ENCODE results near the gene SEPTIN2. TPM values are rescaled to one million over a fixed set of nuclear protein-coding genes. Genes with fewer than 3 reads are reported as not detected.
A peak's percentile ranks its signal among the peaks of the same experiment; 100 is the strongest.
"Not testable (repeated sequence)": the region's sequence is repeated elsewhere in the genome, so short reads cannot be mapped to it uniquely, and the experiment has no call there.

SEPTIN2 gene
- total RNA-seq, 2 donors from 2014 or later: 148 to 210 TPM

DNA sequence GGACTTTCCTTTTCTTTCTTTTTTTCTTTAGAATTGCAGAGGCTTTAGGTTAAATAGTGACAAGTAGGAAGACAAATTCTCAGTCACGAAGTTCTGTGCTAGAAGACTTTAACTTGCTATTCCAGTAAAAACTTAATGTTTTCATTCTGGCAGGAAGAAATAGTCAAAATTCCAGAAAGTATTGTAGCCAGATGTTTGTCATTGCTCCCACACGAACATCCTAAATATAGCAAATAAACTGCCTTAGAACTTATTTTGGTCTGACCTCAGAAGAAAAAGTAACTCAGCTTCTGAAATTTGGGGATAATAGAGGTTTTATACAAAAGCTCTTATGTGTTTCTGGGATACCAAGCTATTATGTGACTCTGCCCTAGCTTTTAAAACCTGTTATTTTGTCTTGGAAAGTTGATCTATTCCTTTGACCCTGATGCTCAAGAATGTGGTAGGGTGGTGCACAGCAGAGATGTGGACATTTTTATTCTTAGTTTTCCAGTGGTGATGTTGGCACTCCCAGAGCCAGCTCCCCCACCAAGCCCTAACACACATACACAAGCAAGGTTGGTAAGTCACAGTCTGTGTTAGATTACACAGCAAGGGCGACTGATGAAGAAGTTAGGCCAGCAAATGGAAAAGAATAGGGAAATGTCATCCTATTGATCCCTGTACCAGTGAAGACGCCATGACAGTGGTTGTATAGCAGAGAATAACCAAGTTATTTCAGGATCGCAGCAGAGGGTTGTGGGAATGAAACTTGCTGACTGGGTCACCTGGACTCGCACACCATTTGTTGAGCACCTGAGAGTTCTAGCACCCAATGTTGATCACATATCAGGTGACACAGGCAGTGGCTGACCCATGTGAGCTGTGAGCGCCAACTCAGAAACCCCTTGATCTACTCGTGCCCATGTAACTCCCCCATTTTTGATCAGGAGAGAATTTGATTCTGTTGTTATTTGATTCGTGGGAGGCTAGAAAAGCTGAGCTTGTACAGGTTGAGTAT lies 64.1 kb downstream of the SEPTIN2 start:
- no peak for ATAC-seq
- no peaks in the 10 kb centered on the region for H3K9me3 Mint-ChIP-seq
- H3K27ac Mint-ChIP-seq: no peak overlapping the region
- DNase-seq (ENCODE audit: low spot score in 2 of 2): no peak
- peaks cover 7 to 12% of the 10 kb centered on the region in 2 donors for H3K36me3 Mint-ChIP-seq

DNA sequence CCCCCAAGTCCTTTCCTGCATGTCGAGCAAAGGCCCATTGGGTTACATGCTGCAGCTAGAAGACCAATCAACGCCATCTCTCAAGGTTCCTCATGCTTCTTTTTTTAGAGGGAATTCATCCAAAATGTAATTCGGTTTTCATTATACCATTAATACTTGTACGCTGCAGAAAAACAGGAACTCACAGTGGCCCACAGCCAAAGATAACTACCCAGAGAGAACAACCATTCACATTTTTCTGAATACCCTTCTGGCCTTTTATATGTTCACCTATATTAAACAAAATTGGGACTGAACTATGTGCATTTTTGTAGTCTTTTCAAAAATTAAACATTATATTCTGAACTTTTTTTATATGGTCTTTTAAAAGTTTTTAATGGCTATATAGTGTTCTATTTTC lies 66.1 kb downstream of the SEPTIN2 start:
- no peak for ATAC-seq
- Mint-ChIP-seq H3K27ac (no peak overlapping the region), H3K9me3 (no peaks in the 10 kb centered on the region), H3K36me3 (peaks cover 7 to 11% of the 10 kb centered on the region in 2 donors)
- DNase-seq (ENCODE audit: low spot score in 2 of 2): no peak

DNA sequence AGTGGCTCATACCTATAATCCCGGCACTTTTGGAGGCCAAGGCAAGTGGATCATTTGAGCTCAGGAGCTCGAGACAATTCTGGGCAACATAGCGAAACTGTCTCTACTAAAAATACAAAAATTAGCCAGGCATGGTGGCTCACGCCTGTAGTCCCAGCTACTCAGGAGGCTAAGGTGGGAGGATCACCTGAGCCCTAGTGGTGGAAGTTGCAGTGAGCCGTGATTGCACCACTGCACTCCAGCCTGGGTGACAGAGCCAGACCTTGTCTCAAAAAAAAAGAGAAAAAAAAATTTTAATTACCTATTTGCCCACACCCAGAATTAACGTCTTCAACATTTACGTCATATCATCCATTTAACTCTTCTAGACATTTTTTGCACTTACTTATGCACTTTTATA lies 69.7 kb downstream of the SEPTIN2 start:
- not testable (repeated sequence) for H3K9me3 Mint-ChIP-seq; ATAC-seq; DNase-seq (ENCODE audit: low spot score in 2 of 2); H3K27ac Mint-ChIP-seq
- H3K36me3 Mint-ChIP-seq: peaks cover 7 to 13% of the 10 kb centered on the region in 2 donors

DNA sequence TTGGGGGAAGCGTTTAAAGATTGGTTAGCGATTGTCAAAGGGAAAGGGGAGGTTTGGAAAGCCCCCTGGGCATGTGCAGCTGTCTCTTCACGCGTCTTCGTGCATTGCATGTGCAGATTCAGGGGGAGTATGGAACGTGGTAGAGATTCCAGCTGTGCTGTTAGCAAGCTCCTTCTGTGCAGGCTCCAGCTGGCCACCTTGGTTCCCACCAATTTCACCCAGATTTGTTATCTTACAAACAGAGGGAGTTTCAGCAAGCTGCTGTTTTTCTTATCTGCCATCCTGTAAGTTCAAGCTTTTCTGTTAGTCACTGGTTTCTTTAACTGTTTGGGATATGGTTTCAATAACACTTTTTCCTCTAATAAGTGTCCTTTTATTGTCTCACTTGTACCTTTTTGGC lies 70.8 kb downstream of the SEPTIN2 start:
- ATAC-seq (no peak), DNase-seq (ENCODE audit: low spot score in 2 of 2) (no peak)
- Mint-ChIP-seq H3K27ac (no peak overlapping the region), H3K9me3 (no peaks in the 10 kb centered on the region), H3K36me3 (peaks cover 7 to 13% of the 10 kb centered on the region in 2 donors)

DNA sequence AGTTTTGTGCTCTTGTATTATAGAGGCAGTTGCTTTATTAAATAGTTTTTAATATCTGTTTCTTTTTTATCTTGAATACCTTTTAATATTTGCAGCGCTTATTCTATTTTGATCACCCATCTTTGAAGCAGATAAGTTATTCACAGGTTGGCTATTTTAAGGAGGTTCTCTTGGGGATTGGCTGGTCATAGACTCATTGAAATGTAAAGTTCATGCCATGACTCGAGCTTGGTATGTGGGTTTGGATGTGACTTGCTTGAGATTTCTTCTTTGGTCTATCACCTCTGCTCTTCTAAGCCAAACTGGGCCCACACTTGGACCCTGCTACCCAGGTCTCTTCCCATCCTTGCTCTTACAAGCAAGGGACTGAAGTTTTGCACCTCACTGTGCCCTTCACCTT lies 74.0 kb downstream of the SEPTIN2 start:
- Mint-ChIP-seq H3K9me3 (no peaks in the 10 kb centered on the region), H3K27ac (no peak overlapping the region), H3K36me3 (peaks cover 0 to 6% of the 10 kb centered on the region in 2 donors)
- DNase-seq (ENCODE audit: low spot score in 2 of 2): no peak
- ATAC-seq: no peak

DNA sequence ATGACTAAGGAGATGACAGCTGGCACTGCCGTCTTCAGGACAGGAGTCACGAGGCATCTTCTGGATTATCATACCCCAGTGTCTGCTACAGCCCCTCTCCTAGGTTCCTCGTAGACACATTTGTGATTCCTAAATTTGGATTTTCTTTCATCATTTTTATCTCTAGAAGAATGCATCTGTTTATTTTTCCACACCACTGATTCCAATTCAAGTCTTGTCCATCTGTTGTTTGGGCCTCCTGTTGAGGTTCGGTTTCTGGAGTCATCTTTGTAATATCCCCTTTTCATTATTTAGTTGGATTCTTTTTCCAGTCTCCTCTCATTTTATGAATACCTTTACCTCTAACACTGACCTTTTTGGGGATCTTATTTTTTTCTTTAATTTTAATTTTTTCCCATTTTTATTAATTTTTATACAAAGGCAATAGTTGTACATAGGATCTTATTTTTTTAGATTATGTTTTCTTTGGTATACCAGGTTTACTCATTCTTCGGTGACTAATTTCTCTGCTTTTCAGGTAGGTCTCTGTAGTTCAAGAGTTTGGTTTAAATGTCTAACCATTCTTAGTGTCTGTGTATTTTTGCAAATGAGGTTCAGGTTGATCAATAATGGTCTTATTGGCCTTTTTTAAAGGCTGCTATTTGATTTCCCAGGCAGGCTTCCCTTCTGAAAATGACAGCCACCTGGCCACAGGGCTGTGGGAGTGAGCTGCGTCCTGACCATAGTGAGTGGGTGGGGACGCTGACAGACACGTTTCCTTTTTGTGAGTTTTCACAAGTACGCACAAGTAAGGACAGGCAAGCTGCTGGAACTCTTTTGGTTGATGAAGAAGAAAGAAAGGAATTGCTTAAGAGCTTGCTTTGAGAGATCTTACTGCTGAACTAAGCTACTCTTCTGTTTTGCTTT lies 74.8 kb downstream of the SEPTIN2 start:
- Mint-ChIP-seq H3K9me3 (no peaks in the 10 kb centered on the region), H3K36me3 (peaks cover 0 to 9% of the 10 kb centered on the region in 2 donors), H3K27ac (no peak overlapping the region)
- ATAC-seq (peak in 1 of 2 donors; percentile 38), DNase-seq (ENCODE audit: low spot score in 2 of 2) (no peak)

DNA sequence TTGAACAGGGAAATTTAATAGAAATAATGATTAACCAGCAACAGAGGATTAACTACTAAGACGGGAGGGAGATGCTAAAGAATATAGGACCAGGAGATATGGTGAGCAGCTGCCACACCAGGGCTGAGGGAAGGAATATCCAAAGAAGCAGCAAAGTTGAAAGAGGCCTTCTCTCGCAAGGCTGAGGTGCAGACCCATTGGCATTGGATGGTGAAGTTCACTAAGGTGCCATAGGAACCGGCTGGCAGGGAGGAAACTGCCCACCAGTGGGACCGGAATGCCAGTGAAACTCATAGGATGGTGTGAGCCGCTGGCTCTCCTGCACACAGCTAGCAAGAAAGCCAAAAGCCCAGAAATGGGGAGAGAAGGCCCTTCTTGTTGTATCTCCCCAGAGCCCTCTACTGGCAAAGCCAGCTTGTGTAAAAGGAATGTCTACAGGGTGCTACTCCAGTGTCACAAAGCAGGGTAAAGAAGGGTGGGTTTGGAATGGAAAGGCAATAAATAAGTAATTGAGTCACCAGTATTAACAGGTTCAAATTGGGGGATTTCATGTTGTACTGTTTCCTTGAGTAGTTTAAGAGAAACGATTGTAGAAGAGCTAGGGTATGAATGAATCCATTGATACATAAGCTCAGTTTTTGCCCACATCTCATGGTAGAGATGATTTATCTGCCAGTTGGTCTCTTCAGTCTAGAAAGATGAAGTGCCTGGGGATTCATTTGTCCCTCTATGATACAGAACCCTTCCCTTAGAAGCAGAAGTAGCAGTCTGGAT lies 76.4 kb downstream of the SEPTIN2 start:
- DNase-seq (ENCODE audit: low spot score in 2 of 2) (no peak), ATAC-seq (no peak)
- Mint-ChIP-seq H3K9me3 (no peaks in the 10 kb centered on the region), H3K27ac (no peak overlapping the region), H3K36me3 (peaks cover 0 to 8% of the 10 kb centered on the region in 2 donors)

DNA sequence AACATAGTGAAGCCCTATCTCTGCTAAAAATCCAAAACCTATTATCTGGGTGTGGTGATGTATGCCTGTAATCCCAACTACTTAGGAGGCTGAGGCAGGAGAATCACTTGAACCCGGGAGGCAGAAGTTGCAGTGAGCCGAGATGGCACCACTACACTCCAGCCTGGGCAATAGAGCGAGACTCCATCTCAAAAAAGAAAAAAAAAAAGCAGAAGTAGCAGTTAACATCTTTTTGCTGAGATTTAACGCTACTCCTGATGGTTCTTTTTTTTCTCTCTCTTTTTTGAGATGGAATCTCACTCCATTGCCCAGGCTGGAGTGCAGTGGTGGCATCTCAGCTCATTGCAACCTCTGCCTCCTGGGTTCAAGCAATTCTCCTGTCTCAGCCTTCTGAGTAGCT lies 77.0 kb downstream of the SEPTIN2 start:
- not testable (repeated sequence) for H3K36me3 Mint-ChIP-seq; H3K9me3 Mint-ChIP-seq; H3K27ac Mint-ChIP-seq; DNase-seq (ENCODE audit: low spot score in 2 of 2); ATAC-seq

DNA sequence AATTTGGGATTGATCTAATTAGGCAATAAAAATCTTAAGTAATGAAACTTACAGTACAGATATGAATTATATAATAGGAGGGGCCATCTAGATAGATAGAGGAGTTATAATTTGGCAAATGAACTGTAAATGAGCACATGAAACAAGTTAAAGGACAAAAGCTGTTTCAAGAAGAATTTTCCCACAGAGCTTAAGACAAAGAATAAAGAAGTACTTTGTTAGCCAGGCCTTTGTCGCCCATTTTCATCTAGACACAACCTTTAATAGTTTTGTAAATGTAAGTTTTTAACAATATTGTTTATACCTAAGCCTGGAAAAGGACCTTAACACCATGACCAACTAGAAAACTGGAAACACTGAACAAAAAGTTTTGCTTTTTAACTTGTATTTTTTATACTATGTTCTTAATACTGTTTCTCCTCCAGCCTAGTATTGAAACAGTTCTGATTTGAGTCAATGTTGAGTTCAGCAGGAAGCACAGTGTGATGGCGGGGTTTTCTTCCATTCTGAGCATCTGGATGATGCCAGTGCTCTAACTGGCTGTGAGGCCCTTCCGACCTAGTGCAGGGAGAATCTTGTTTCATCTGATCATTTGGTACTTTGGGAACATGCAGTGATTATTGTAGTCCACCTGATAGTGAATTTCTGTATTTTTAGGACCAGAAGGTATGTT lies 77.9 kb downstream of the SEPTIN2 start:
- H3K27ac Mint-ChIP-seq: no peak overlapping the region
- DNase-seq (ENCODE audit: low spot score in 2 of 2): no peak
- H3K36me3 Mint-ChIP-seq: peaks cover 0 to 6% of the 10 kb centered on the region in 2 donors
- H3K9me3 Mint-ChIP-seq: no peaks in the 10 kb centered on the region
- peak in 1 of 2 donors; percentile 47 for ATAC-seq

DNA sequence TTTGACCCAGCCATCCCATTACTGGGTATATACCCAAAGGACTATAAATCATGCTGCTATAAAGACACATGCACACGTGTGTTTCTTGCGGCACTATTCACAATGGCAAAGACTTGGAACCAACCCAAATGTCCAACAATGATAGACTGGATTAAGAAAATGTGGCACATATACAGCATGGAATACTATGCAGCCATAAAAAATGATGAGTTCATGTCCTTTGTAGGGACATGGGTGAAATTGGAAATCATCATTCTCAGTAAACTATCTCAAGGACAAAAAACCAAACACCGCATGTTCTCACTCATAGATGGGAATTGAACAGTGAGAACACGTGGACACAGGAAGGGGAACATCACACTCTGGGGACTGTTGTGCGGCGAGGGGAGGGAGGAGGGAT lies 81.1 kb downstream of the SEPTIN2 start:
- DNase-seq (ENCODE audit: low spot score in 2 of 2); ATAC-seq; H3K27ac Mint-ChIP-seq; H3K9me3 Mint-ChIP-seq; H3K36me3 Mint-ChIP-seq: not testable (repeated sequence)

DNA sequence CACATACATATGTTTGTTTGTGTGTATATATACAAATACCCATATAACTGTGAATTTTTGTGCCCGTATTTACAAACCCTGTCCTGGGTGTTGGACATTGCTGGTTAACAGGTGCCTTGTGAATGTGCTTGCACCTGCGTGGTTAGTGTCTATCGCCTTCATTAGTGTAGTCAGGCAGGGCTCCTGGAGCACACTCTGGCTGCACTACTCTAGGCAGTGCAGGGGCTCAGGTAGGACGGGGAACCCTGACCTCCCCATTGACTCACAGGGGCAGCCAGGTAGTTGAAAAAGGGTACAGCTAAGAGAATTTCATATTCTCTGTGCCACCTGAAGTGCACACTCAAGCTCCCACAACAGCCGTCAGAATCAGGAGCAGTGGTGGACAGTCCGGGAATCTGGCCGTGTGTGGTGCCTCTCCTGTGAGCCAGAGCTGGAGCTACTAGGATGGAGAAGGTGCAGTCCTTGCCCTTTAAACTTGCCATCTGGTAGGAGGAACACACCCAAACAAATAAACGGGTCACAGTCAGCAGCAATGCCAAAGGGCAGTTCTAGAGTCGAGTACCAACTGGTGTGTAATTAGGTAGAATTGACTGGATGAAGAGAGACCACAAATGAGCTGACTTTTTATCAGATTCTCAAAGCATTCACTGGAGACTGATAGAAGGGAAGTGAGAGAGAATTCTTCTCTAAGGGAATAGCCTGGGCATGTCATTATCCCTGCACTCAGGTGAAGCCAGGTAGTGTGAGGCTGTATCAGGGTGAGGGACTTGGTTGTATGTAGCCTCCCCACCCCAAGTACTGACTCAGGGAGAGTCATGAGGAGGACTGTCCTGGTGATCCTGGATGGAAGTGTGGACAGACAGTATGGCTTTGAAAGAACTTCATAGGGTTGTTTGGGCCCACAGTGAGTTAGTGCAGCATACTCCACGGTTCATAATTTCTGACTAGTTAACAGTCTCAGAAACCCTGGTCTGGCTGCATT lies 84.5 kb downstream of the SEPTIN2 start:
- DNase-seq (ENCODE audit: low spot score in 2 of 2) (no peak), ATAC-seq (no peak)
- no peaks in the 10 kb centered on the region for H3K9me3 Mint-ChIP-seq
- H3K27ac Mint-ChIP-seq: peak overlapping the region in 1 of 2 donors; percentile 40
- peaks cover 0 to 6% of the 10 kb centered on the region in 2 donors for H3K36me3 Mint-ChIP-seq

Other genes starting within 250 kb of the SEPTIN2 start
- gene MTERF4, start 213.6 kb upstream of the SEPTIN2 start, total RNA-seq: 10 to 100 TPM; 37.8 to 47.1 TPM
- 10 to 100 TPM; 67.6 to 95.3 TPM for gene PASK, start 166.5 kb upstream of the SEPTIN2 start, total RNA-seq
- gene PPP1R7, start 165.5 kb upstream of the SEPTIN2 start, total RNA-seq: 10 to 100 TPM; 81.6 to 98.9 TPM
- 1 to 10 TPM in 1 of 2 donors, under 1 TPM in 1; 0.27 to 5.3 TPM for gene ANO7, start 127.2 kb upstream of the SEPTIN2 start, total RNA-seq
- 100 to 1,000 TPM; 276 to 297 TPM for gene HDLBP, start 253 bp upstream of the SEPTIN2 start, total RNA-seq
- 10 to 100 TPM; 24.0 to 32.8 TPM for gene FARP2, start 40.4 kb downstream of the SEPTIN2 start, total RNA-seq
- gene STK25, start 192.7 kb downstream of the SEPTIN2 start, total RNA-seq: 10 to 100 TPM; 35.3 to 95.5 TPM
- under 1 TPM in 1 of 2 donors, not detected in 1; 0.35 TPM for gene BOK, start 242.8 kb downstream of the SEPTIN2 start, total RNA-seq

Data from activated naive CD4-positive, alpha-beta T cell treated with anti-CD3 and anti-CD28 coated beads, Interleukin-2, amount 50 U/mL, for 72 hours (primary cell).